H9 (cell line): ENCODE measurements around the gene CXXC5. TPM values are rescaled to one million over a fixed set of nuclear protein-coding genes. Genes with fewer than 3 reads are reported as not detected.

ENCODE experiments used
- DNase-seq: peaks from one replicate; pipeline ENCODE4 v3.0.0-alpha.2; 2017
- H2AFZ ChIP-seq: one replicate; pipeline ENCODE4 v1.6.1; 2013; ENCODE audit warnings: mild to moderate bottlenecking, low read length, control low read depth, moderate library complexity
- H2AK5ac ChIP-seq: 2 replicates; pipeline ENCODE4 v1.6.1; 2013; ENCODE audit warnings: low read length, control low read depth, mixed read lengths; ENCODE audit not compliant: insufficient read length
- H2BK120ac ChIP-seq: one replicate; pipeline ENCODE4 v1.6.1; 2013; ENCODE audit warnings: low read depth, mild to moderate bottlenecking, low read length, control low read depth, inconsistent platforms; ENCODE audit not compliant: poor library complexity, severe bottlenecking
- H2BK12ac ChIP-seq: 2 replicates; pipeline ENCODE4 v1.6.1; 2013; ENCODE audit warnings: low read length, control low read depth, mixed read lengths, low read depth; ENCODE audit not compliant: insufficient read length
- H2BK15ac ChIP-seq: 2 replicates; pipeline ENCODE4 v1.6.1; 2013; ENCODE audit warnings: low read depth, low read length, control low read depth
- H2BK20ac ChIP-seq: one replicate; pipeline ENCODE4 v1.6.1; 2013; ENCODE audit warnings: low read depth, mild to moderate bottlenecking, low read length, control low read depth, inconsistent platforms; ENCODE audit not compliant: poor library complexity, severe bottlenecking
- H2BK5ac ChIP-seq: 2 replicates; pipeline ENCODE4 v1.6.1; 2013; ENCODE audit warnings: low read length, control low read depth, mixed read lengths; ENCODE audit not compliant: insufficient read length
- H3K14ac ChIP-seq: 2 replicates; pipeline ENCODE4 v1.6.1; 2013; ENCODE audit warnings: low read length, control low read depth; ENCODE audit not compliant: insufficient read depth
- H3K18ac ChIP-seq: 2 replicates; pipeline ENCODE4 v1.6.1; 2013; ENCODE audit warnings: low read depth, mild to moderate bottlenecking, mixed read lengths, low read length, control low read depth; ENCODE audit not compliant: insufficient read length
- H3K23ac ChIP-seq: 2 replicates; pipeline ENCODE4 v1.6.1; 2013; ENCODE audit warnings: low read length, control low read depth, mixed read lengths, low read depth; ENCODE audit not compliant: insufficient read length
- H3K23me2 ChIP-seq: 2 replicates; pipeline ENCODE4 v1.6.1; 2013; ENCODE audit warnings: low read depth, mild to moderate bottlenecking, mixed read lengths, low read length, control low read depth; ENCODE audit not compliant: insufficient read length, poor library complexity, severe bottlenecking
- H3K27ac ChIP-seq: 2 replicates; pipeline ENCODE4 v1.5.1; 2013; ENCODE audit warnings: low read length, control low read depth, mixed read lengths, low read depth; ENCODE audit not compliant: insufficient read length
- H3K27me3 ChIP-seq: 2 replicates; pipeline ENCODE4 v1.6.1; 2013; ENCODE audit warnings: low read length, control low read depth, inconsistent platforms; ENCODE audit not compliant: insufficient read depth
- H3K4ac ChIP-seq: 2 replicates; pipeline ENCODE4 v1.6.1; 2013; ENCODE audit warnings: low read depth, mild to moderate bottlenecking, control low read depth, inconsistent platforms, low read length, moderate library complexity
- H3K4me1 ChIP-seq: 2 replicates; pipeline ENCODE4 v1.6.1; 2013; ENCODE audit warnings: low read length, control low read depth, inconsistent platforms; ENCODE audit not compliant: insufficient read depth
- H3K4me2 ChIP-seq: 2 replicates; pipeline ENCODE4 v1.6.1; 2013; ENCODE audit warnings: low read length, control low read depth, mixed read lengths; ENCODE audit not compliant: insufficient read length, insufficient read depth
- H3K56ac ChIP-seq: 2 replicates; pipeline ENCODE4 v1.6.1; 2013; ENCODE audit warnings: low read depth, mild to moderate bottlenecking, mixed read lengths, low read length, control low read depth; ENCODE audit not compliant: insufficient read length
- H3K79me1 ChIP-seq: 2 replicates; pipeline ENCODE4 v1.6.1; 2013; ENCODE audit warnings: low read depth, mild to moderate bottlenecking, moderate library complexity, low read length, control low read depth, inconsistent platforms; ENCODE audit not compliant: insufficient read depth, poor library complexity, severe bottlenecking
- H3K79me2 ChIP-seq: 2 replicates; pipeline ENCODE4 v1.6.1; 2013; ENCODE audit warnings: low read length, control low read depth, inconsistent platforms; ENCODE audit not compliant: insufficient read depth
- H3K9ac ChIP-seq: 2 replicates; pipeline ENCODE4 v1.6.1; 2013; ENCODE audit warnings: low read length, control low read depth, mixed read lengths; ENCODE audit not compliant: insufficient read length; ENCODE audit errors: extremely low read depth
- H3K9me3 ChIP-seq: one replicate; pipeline ENCODE4 v1.6.1; 2013; ENCODE audit warnings: low read depth, low read length, inconsistent platforms; ENCODE audit not compliant: control insufficient read depth
- H3T11ph ChIP-seq: one replicate; pipeline ENCODE4 v1.6.1; 2013; ENCODE audit warnings: mild to moderate bottlenecking, low read length, control low read depth, inconsistent platforms
- H4K20me1 ChIP-seq: one replicate; pipeline ENCODE4 v1.6.1; 2013; ENCODE audit not compliant: control insufficient read depth, insufficient read length, insufficient read depth
- H4K5ac ChIP-seq: 2 replicates; pipeline ENCODE4 v1.6.1; 2013; ENCODE audit warnings: low read depth, mild to moderate bottlenecking, mixed read lengths, low read length, control low read depth; ENCODE audit not compliant: insufficient read length
- H4K8ac ChIP-seq: replicated peaks from 2 replicates; pipeline ENCODE4 v1.6.1; 2013; ENCODE audit warnings: low read length, control low read depth, mixed read lengths, low read depth; ENCODE audit not compliant: insufficient read length
- H4K91ac ChIP-seq: 2 replicates; pipeline ENCODE4 v1.6.1; 2013; ENCODE audit warnings: low read depth, mild to moderate bottlenecking, moderate library complexity, mixed read lengths, low read length, control low read depth; ENCODE audit not compliant: insufficient read length
- H3K27ac Mint-ChIP-seq, 3 experiments: 2 replicates in 2 of 3; 3 replicates in 1 of 3; pipeline ENCODE4 v1.8.0; 2020 to 2021; ENCODE audit warnings: mixed read lengths in 3 of 3, mild to moderate bottlenecking in 1 of 3, moderate library complexity in 1 of 3
- H3K27me3 Mint-ChIP-seq: 2 replicates; pipeline ENCODE4 v1.8.0; 2021; ENCODE audit warnings: low read depth, mild to moderate bottlenecking, moderate library complexity, mixed read lengths
- H3K36me3 Mint-ChIP-seq, 3 experiments: 2 replicates in 2 of 3; 3 replicates in 1 of 3; pipeline ENCODE4 v1.8.0; 2020 to 2021; ENCODE audit warnings: low read depth in 3 of 3, mixed read lengths in 3 of 3; ENCODE audit not compliant: insufficient read depth in 1 of 3
- H3K4me1 Mint-ChIP-seq, 2 experiments: 2 replicates each; pipeline ENCODE4 v1.8.0; 2020; ENCODE audit warnings: mixed read lengths in 2 of 2
- H3K4me3 Mint-ChIP-seq, 2 experiments: 2 replicates in 1 of 2; 3 replicates in 1 of 2; pipeline ENCODE4 v1.8.0; 2020 to 2021; ENCODE audit warnings: mild to moderate bottlenecking in 2 of 2, mixed read lengths in 2 of 2, moderate library complexity in 1 of 2
- H3K9me3 Mint-ChIP-seq, 2 experiments: 2 replicates in 1 of 2; 3 replicates in 1 of 2; pipeline ENCODE4 v1.8.0; 2020; ENCODE audit warnings: mild to moderate bottlenecking in 2 of 2, mixed read lengths in 2 of 2, moderate library complexity in 1 of 2
- CTCF ChIP-seq: fragments of 200-600 bp; sonication (generic); conservative IDR thresholded peaks from 3 replicates; pipeline ENCODE4 v1.8.0; 2021; ENCODE audit warnings: antibody characterized with exemption, mild to moderate bottlenecking
- WGBS: extraction: QIAGEN DNeasy Blood & Tissue Kit; methylation state at CpG from one replicate; pipeline ENCODE4 v1.1.7; 2013; ENCODE audit warnings: missing lambda C conversion rate, low lambda C conversion rate, mixed read lengths; ENCODE audit not compliant: insufficient read length; ENCODE audit errors: extremely low coverage; 5-methylcytosine and 5-hydroxymethylcytosine counted together
- total RNA-seq: library from RNA; stranded (reverse); gene quantifications from 2 replicates; pipeline ENCODE4 v1.2.1, GENCODE V29; 2021

CXXC5 gene
- total RNA-seq, 1 experiment from 2014 or later: 105 TPM

GRCh38 chr5:139701056-139701741, 53.0 kb downstream of the CXXC5 start:
- Mint-ChIP-seq H3K27me3 (peaks cover 36% of the 10 kb centered on the region), H3K4me3 (peak overlapping the region; percentile 38 to 63), H3K27ac (peak overlapping the region; percentile 72 to 95 (median 76); a peak in 6 of 7 replicates), H3K4me1 (peaks cover 47 to 51% of the 10 kb centered on the region in 2 experiments), H3K36me3 (peaks cover 0 to 2% (median 0%) of the 10 kb centered on the region in 3 experiments; a peak in 1 of 7 replicates), H3K9me3 (no peaks in the 10 kb centered on the region)
- H3T11ph ChIP-seq: no peak overlapping the region
- H3K79me1 ChIP-seq: no peaks in the 10 kb centered on the region
- H3K4me1 ChIP-seq: peaks cover 10% of the 10 kb centered on the region
- H2BK20ac ChIP-seq: no peak overlapping the region
- H2BK5ac ChIP-seq: no peak overlapping the region
- no peak overlapping the region for H3K27ac ChIP-seq
- no peak overlapping the region for H3K14ac ChIP-seq
- no peaks in the 10 kb centered on the region for H4K20me1 ChIP-seq
- no peak overlapping the region for H2AFZ ChIP-seq
- H4K91ac ChIP-seq: no peak overlapping the region
- peak overlapping the region; percentile 5 for H3K4me2 ChIP-seq
- H3K9me3 ChIP-seq: no peaks in the 10 kb centered on the region
- no peak overlapping the region for H2BK15ac ChIP-seq
- no peaks in the 10 kb centered on the region for H3K27me3 ChIP-seq
- no peak overlapping the region for H2BK12ac ChIP-seq
- no peak overlapping the region for H4K8ac ChIP-seq
- H3K79me2 ChIP-seq: no peaks in the 10 kb centered on the region
- H2BK120ac ChIP-seq: no peak overlapping the region
- H3K56ac ChIP-seq: no peak overlapping the region
- no peak overlapping the region for H2AK5ac ChIP-seq
- H4K5ac ChIP-seq: no peak overlapping the region
- no peak overlapping the region for H3K23ac ChIP-seq
- peak; percentile 93 for DNase-seq
- H3K4ac ChIP-seq: no peak overlapping the region
- H3K18ac ChIP-seq: no peak overlapping the region
- H3K23me2 ChIP-seq: peaks cover 7% of the 10 kb centered on the region
- no peak for TF ChIP-seq CTCF
- no CpG with 5 or more reads among the region's 22 CpGs for WGBS
- no peak overlapping the region for H3K9ac ChIP-seq
